Measurements from ENCODE around the gene TAF6. TPM values are rescaled to one million over a fixed set of nuclear protein-coding genes. Genes with fewer than 3 reads are reported as not detected.

The TAF6 gene
- total RNA-seq, 1 experiment from 2014 or later = 87.1 TPM

DNA sequence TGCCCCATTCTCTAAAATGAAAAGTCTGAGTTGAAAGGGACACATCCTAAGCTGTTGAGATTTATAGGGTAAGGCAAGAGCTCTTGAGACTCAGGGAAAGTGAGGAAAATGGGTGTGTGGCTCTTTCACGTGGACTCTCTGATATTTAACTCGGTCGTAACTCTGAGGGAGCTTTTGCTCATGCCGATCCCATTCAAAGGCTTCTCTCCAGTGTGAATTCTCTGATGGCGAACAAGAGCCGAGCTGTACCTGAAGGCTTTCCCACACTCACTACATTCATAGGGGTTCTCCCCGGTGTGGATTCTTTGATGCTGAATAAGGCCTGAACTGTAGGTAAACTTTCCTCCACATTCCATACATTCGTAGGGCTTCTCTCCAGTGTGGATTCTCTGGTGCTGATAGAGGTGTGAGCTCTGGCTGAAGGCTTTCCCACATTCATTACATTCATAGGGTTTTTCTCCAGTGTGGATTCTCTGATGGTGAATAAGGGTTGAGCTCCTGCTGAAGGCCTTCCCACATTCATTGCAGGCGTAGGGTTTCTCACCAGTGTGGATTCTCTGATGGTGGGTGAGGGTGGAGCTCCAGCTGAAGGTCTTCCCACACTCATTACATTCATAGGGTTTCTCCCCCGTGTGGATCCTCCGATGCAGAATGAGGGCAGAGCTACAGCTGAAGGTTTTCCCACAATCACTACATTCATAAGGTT, 48.0 kb downstream of the TAF6 start:
- H2BK20ac ChIP-seq (ENCODE audit: low read depth, low read length, poor library complexity, severe bottlenecking) = no peak overlapping the region
- no peaks in the 10 kb centered on the region for H3K23me2 ChIP-seq (ENCODE audit: insufficient read length, low read depth, low read length, poor library complexity, severe bottlenecking)
- Mint-ChIP-seq H3K9me3 (peaks cover 66 to 68% of the 10 kb centered on the region in 2 experiments), H3K27me3 (ENCODE audit: low read depth) (peaks cover 5% of the 10 kb centered on the region; the same call in 1 of the 2 replicates), H3K4me1 (no peaks in the 10 kb centered on the region), H3K27ac (no peak overlapping the region), H3K4me3 (no peak overlapping the region), H3K36me3 (ENCODE audit: insufficient read depth in 1 of 3, low read depth in 3 of 3) (peaks cover 70 to 92% (median 78%) of the 10 kb centered on the region in 3 experiments)
- H3K23ac ChIP-seq (ENCODE audit: insufficient read length, low read depth, low read length) = no peak overlapping the region
- TF ChIP-seq, protein P1, sequence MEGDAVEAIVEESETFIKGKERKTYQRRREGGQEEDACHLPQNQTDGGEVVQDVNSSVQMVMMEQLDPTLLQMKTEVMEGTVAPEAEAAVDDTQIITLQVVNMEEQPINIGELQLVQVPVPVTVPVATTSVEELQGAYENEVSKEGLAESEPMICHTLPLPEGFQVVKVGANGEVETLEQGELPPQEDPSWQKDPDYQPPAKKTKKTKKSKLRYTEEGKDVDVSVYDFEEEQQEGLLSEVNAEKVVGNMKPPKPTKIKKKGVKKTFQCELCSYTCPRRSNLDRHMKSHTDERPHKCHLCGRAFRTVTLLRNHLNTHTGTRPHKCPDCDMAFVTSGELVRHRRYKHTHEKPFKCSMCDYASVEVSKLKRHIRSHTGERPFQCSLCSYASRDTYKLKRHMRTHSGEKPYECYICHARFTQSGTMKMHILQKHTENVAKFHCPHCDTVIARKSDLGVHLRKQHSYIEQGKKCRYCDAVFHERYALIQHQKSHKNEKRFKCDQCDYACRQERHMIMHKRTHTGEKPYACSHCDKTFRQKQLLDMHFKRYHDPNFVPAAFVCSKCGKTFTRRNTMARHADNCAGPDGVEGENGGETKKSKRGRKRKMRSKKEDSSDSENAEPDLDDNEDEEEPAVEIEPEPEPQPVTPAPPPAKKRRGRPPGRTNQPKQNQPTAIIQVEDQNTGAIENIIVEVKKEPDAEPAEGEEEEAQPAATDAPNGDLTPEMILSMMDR (conservative IDR thresholded peaks at IDR 0.05) = no peak
- no peak overlapping the region for H3T11ph ChIP-seq (ENCODE audit: low read length)
- H3K4me1 ChIP-seq (ENCODE audit: insufficient read depth, low read length) = no peaks in the 10 kb centered on the region
- no peaks in the 10 kb centered on the region for H4K20me1 ChIP-seq (ENCODE audit: control insufficient read depth, insufficient read depth, insufficient read length)
- H4K5ac ChIP-seq (ENCODE audit: insufficient read length, low read depth, low read length) = no peak overlapping the region
- no peaks in the 10 kb centered on the region for H3K79me1 ChIP-seq (ENCODE audit: insufficient read depth, low read depth, low read length, poor library complexity, severe bottlenecking)
- DNase-seq = no peak
- H3K4me2 ChIP-seq (ENCODE audit: insufficient read depth, insufficient read length, low read length) = no peak overlapping the region
- H2AFZ ChIP-seq (ENCODE audit: low read length) = no peak overlapping the region
- no peak overlapping the region for H3K9ac ChIP-seq (ENCODE audit: extremely low read depth, insufficient read length, low read length)
- no peak overlapping the region for H3K56ac ChIP-seq (ENCODE audit: insufficient read length, low read depth, low read length)
- WGBS (ENCODE audit: extremely low coverage, insufficient read length, low lambda C conversion rate) = no CpG with 5 or more reads among the region's 11 CpGs
- no peak overlapping the region for H3K4ac ChIP-seq (ENCODE audit: low read depth, low read length)
- H3K27me3 ChIP-seq (ENCODE audit: insufficient read depth, low read length) = no peaks in the 10 kb centered on the region
- H2BK12ac ChIP-seq (ENCODE audit: insufficient read length, low read depth, low read length) = no peak overlapping the region
- no peak overlapping the region for H4K91ac ChIP-seq (ENCODE audit: insufficient read length, low read depth, low read length)
- H2AK5ac ChIP-seq (ENCODE audit: insufficient read length, low read length) = no peak overlapping the region
- H3K27ac ChIP-seq (ENCODE audit: insufficient read length, low read depth, low read length) = no peak overlapping the region
- no peaks in the 10 kb centered on the region; the same call in none of the 2 replicates for H3K79me2 ChIP-seq (ENCODE audit: insufficient read depth, low read length)
- H2BK5ac ChIP-seq (ENCODE audit: insufficient read length, low read length) = no peak overlapping the region
- no peak overlapping the region for H2BK15ac ChIP-seq (ENCODE audit: low read depth, low read length)
- no peak overlapping the region for H3K14ac ChIP-seq (ENCODE audit: insufficient read depth, low read length)
- no peak overlapping the region for H2BK120ac ChIP-seq (ENCODE audit: low read depth, low read length, poor library complexity, severe bottlenecking)
- H3K18ac ChIP-seq (ENCODE audit: insufficient read length, low read depth, low read length) = no peak overlapping the region
- peaks cover 60% of the 10 kb centered on the region for H3K9me3 ChIP-seq (ENCODE audit: control insufficient read depth, low read depth, low read length)
- H4K8ac ChIP-seq (replicated peaks; ENCODE audit: insufficient read length, low read depth, low read length) = no peak overlapping the region
